SK-N-SH treated with all-trans-retinoic acid at 6 μM for 48 hours (cell line): Measurements from ENCODE around the gene PRKCE.

ENCODE experiments used
- ARNTL ChIP-seq: fragments of 450-650 bp; formaldehyde crosslinking; IDR thresholded peaks from 2 replicates; pipeline ENCODE4 v1.5.0; 2020; ENCODE audit warnings: low read depth, mild to moderate bottlenecking, moderate library complexity, borderline replicate concordance
- CREB5 ChIP-seq: fragments of 250-450 bp; sonication (Bioruptor Pico); IDR thresholded peaks from 2 replicates; pipeline ENCODE4 v1.5.1; 2020; ENCODE audit warnings: low read depth, mild to moderate bottlenecking, moderate library complexity
- CSRNP3 ChIP-seq: fragments of 250-450 bp; sonication (Bioruptor Pico); IDR thresholded peaks from 2 replicates; pipeline ENCODE4 v1.5.1; 2021; ENCODE audit warnings: mild to moderate bottlenecking, moderate library complexity
- RARB ChIP-seq: fragments of 250-450 bp; sonication (Bioruptor Pico); IDR thresholded peaks from 2 replicates; pipeline ENCODE4 v1.8.0; 2021; ENCODE audit warnings: mild to moderate bottlenecking, moderate library complexity
- TCF4 ChIP-seq: fragments of 250-450 bp; sonication (Bioruptor Pico); IDR thresholded peaks from 2 replicates; pipeline ENCODE4 v1.8.0; 2021; ENCODE audit warnings: mild to moderate bottlenecking, moderate library complexity, borderline replicate concordance
- TOX ChIP-seq: fragments of 250-450 bp; sonication (Bioruptor Pico); IDR thresholded peaks from 2 replicates; pipeline ENCODE4 v1.8.0; 2021; ENCODE audit warnings: mild to moderate bottlenecking, moderate library complexity, borderline replicate concordance
- ZFP3 ChIP-seq: fragments of 250-450 bp; sonication (Bioruptor Pico); IDR thresholded peaks from 2 replicates; pipeline ENCODE4 v1.5.0; 2020; ENCODE audit warnings: mild to moderate bottlenecking, moderate library complexity
- ZFP30 ChIP-seq: fragments of 450-650 bp; formaldehyde crosslinking; IDR thresholded peaks from 2 replicates; pipeline ENCODE4 v1.5.0; 2022; ENCODE audit warnings: mild to moderate bottlenecking, moderate library complexity
- TF ChIP-seq, protein P1 (sequence below): fragments of 250-450 bp; sonication (Bioruptor Pico); IDR thresholded peaks from 2 replicates; pipeline ENCODE4 v1.8.0; 2021; ENCODE audit warnings: low read depth, mild to moderate bottlenecking, moderate library complexity, borderline replicate concordance

DNA sequence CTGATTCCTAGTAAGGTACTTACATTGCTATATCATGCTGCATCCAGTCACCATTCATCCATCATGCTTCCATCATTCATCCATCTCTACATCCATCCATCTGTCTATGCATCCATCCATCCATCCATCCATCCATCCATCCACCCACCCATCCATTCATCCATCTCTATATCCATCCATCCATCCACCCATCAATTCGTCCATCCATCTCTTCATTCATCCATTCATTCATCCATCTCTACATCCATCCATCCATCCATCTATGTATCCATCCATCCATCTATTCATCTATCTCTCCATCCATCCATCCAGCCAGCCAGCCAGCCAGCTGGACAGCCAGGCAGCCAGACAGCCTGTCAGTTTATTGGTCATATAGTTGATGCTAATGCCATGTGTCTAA is 20.7 kb downstream of the PRKCE start:
- TF ChIP-seq ZFP30 (CRISPR knock-in tag) = no peak
- no peak for TF ChIP-seq TCF4 (CRISPR knock-in tag)
- no peak for TF ChIP-seq CSRNP3
- no peak for TF ChIP-seq CREB5 (CRISPR knock-in tag)
- TF ChIP-seq, protein P1, sequence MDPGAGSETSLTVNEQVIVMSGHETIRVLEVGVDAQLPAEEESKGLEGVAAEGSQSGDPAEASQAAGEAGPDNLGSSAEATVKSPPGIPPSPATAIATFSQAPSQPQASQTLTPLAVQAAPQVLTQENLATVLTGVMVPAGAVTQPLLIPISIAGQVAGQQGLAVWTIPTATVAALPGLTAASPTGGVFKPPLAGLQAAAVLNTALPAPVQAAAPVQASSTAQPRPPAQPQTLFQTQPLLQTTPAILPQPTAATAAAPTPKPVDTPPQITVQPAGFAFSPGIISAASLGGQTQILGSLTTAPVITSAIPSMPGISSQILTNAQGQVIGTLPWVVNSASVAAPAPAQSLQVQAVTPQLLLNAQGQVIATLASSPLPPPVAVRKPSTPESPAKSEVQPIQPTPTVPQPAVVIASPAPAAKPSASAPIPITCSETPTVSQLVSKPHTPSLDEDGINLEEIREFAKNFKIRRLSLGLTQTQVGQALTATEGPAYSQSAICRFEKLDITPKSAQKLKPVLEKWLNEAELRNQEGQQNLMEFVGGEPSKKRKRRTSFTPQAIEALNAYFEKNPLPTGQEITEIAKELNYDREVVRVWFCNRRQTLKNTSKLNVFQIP (CRISPR knock-in tag) = no peak
- TF ChIP-seq ARNTL (CRISPR knock-in tag) = no peak
- no peak for TF ChIP-seq TOX (CRISPR knock-in tag)
- TF ChIP-seq ZFP3 (CRISPR knock-in tag) = no peak
- no peak for TF ChIP-seq RARB (CRISPR knock-in tag)
